ENCODE measurements around the gene TMEM52B.

- no peak for TF ChIP-seq CTCF (IDR thresholded peaks at IDR 0.05; ENCODE audit: low read length)
- TF ChIP-seq EZH2 (optimal IDR thresholded peaks at IDR 0.05; ENCODE audit: low read depth, low read length): no peak
These were observed 26.5 kb downstream of the TMEM52B start for GRCh38 chr12:10205220-10205807.

Measured in MM.1S (cell line).